CMK (cell line): ENCODE results near the gene MRPS6.

ENCODE experiments used
- DNase-seq: peaks from one replicate; pipeline ENCODE4 v3.0.0-alpha.2; 2010; ENCODE audit warnings: low read depth

Gene MRPS6

GRCh38 chr21:34073032-34073748 is at the start of gene MRPS6, which contains the start of gene SLC5A3:
TSS of gene MRPS6 (plus strand) at chr21:34073578. CDS start at chr21:34073701, 123 bp downstream.
TSS of gene SLC5A3 (plus strand) at chr21:34073578. CDS start at chr21:34095199, 21,621 bp downstream.
- peak; percentile 90 for DNase-seq

GRCh38 chr21:34023691-34024373 is 49.5 kb upstream of the MRPS6 start:
- no peak for DNase-seq

- DNase-seq: no peak
Measured at GRCh38 chr21:34024374-34024693, 49.0 kb upstream of the MRPS6 start.

- DNase-seq: no peak
Measured at GRCh38 chr21:34027721-34028461, 45.5 kb upstream of the MRPS6 start.

GRCh38 chr21:34029743-34030528 is 43.4 kb upstream of the MRPS6 start:
- DNase-seq: peak; percentile 71

GRCh38 chr21:34031835-34032370 is 41.5 kb upstream of the MRPS6 start:
- no peak for DNase-seq

- DNase-seq: no peak
Measured at GRCh38 chr21:34034369-34035014, 38.9 kb upstream of the MRPS6 start.

DNA sequence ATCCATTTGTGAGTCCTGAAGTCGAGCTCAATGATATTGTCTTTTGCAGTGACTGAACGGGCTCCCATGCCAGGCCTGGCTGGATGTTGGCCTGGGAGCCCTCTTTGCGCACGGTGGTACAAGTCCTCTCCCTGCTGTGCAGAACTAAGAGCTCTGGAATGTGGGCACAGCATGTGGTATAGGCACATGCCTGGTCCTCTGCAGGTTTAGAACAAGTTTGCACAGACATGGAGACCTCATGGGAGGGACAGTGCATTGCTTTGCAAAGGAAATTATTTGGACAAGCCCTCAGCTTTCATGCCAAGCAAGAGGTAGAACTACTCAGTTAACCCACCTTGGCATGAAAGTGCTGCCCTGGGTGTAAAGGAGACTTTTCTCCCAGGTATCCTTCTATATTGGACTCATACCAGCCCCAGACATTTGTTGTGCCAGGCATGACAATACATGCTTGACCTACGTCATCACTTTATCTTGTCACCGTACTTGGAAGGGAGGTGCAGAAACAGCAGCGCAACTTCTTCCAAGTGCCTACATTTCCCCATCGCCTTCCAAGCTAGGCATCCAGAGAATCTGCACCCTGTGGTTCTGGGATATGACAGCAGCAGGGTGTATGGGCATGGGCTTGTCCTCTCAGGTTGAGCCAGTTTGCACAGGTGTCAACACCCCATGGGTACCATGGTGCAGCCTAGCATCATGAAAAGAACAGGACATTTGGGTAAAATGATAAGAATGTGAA is 37.6 kb upstream of the MRPS6 start:
- DNase-seq: no peak

GRCh38 chr21:34037009-34037795 is 36.2 kb upstream of the MRPS6 start:
- no peak for DNase-seq

DNA sequence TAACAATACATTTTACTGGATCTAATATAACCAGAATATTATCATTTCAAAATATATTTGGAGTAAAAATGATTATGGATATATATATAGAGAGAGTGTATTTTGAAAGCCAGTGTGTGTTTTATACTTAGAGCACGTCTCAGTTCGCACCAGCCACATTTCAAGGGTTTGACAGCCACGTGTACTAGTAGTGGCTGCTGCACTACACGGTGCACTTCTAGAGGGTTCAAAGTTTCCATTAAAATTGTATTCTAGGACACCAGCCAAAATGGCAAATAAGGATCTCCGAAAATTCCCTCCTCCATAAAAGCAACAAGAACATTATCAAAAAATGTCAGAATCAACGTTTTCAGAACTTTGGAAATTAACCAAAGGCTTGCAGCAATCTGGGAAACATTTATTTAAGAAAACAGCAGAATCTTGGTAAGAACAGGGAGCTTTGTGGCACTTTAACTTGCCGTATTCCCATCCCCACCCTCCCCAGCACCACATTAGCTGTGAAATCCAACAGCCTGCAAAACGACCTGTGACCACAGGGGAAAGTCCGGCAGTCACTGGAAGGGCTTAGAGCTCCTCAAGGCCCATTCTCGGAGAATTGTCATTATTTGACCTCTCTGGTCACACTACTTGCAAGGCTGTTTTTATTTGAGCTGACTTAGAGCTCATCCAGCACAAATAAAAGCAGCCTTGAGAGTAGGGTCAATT is 33.5 kb upstream of the MRPS6 start:
- DNase-seq: no peak

DNA sequence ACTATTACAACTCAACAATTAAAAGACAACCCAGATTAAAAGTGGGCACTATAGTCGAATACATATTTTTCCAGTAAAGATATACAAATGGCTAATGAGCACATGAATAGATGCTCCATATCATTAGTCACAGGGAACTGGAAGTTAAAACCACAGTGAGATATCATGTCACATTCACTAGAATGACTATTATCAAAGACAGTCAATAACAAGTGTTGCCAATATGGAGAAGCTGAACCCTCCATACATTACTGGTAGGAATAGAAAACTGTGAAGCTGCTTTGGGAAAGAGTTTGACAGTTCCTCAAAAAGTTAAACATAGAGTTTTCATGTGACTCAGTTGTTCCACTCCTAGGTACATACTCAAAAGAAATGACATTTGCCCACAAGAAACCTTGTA is 30.6 kb upstream of the MRPS6 start:
- no peak for DNase-seq

DNA sequence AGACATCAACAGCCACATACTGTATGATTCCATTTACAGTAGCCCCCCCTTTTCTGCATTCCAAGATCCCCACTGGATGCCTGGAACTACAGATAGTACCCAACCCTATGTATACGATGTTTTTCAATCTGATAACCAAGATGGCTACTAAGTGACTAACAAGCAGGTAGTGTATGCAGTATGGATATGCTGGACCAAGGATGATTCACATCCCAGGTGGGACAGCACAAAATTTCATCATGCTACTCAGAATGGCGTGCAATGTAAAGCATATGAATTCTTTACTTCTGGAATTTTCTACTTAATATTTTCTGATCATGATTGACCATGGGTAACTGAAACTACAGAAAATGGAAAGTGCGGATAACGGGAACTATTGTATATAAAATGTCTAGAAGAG is 30.0 kb upstream of the MRPS6 start:
- no peak for DNase-seq

GRCh38 chr21:34046917-34047316 is 26.5 kb upstream of the MRPS6 start:
- DNase-seq: no peak

GRCh38 chr21:34047835-34048234 is 25.5 kb upstream of the MRPS6 start:
- DNase-seq: no peak

GRCh38 chr21:34052171-34052570 is 21.2 kb upstream of the MRPS6 start:
- DNase-seq: no peak

GRCh38 chr21:34054259-34054658 is 19.1 kb upstream of the MRPS6 start:
- DNase-seq: no peak

DNA sequence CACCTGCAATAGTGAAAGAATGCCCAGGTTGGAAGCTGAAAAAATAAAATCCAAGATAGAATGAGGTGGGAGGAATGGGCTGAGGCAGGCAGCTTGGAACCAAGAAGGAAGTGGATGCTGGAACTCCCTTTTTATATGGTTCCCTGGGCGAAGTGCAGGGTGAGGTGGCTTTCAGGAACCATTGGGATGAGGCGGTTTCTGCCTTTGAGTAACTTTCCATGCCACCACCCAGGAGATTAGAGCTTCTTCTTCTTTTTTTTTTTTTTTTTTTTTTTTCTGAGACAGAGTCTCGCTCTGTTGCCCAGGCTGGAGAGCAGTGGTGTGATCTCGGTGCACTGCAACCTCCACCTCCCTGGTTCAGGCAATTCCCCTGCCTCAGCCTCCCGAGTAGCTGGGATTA is 17.8 kb upstream of the MRPS6 start:
- DNase-seq: no peak

GRCh38 chr21:34061983-34062382 is 11.4 kb upstream of the MRPS6 start:
- peak; percentile 76 for DNase-seq

GRCh38 chr21:34065027-34065426 is 8.4 kb upstream of the MRPS6 start:
- DNase-seq: no peak
